ENCODE results near the gene MAPK8IP3.
"Not testable (repeated sequence)": the region's sequence is repeated elsewhere in the genome, so short reads cannot be mapped to it uniquely, and the experiment has no call there.

The MAPK8IP3 gene

GRCh38 chr16:1794221-1794871 lies 88.4 kb downstream of the MAPK8IP3 start:
- no peak overlapping the region for H3K27ac ChIP-seq

GRCh38 chr16:1794908-1795666 lies 89.1 kb downstream of the MAPK8IP3 start:
- no peak overlapping the region for H3K27ac ChIP-seq
- TF ChIP-seq CTCF (conservative IDR thresholded peaks at IDR 0.05) = no peak

More at GRCh38 chr16:1794221-1794871, 88.4 kb downstream of the MAPK8IP3 start:
- no peak for TF ChIP-seq CTCF (conservative IDR thresholded peaks at IDR 0.05)

- H3K27ac ChIP-seq = not testable (repeated sequence)
These were observed 93.3 kb downstream of the MAPK8IP3 start for GRCh38 chr16:1799263-1799662.

GRCh38 chr16:1800701-1801100 lies 94.7 kb downstream of the MAPK8IP3 start:
- peak overlapping the region; percentile 20; the same call in 1 of the 2 replicates for H3K27ac ChIP-seq
- no peak for TF ChIP-seq CTCF (conservative IDR thresholded peaks at IDR 0.05)

GRCh38 chr16:1807626-1808025 lies 101.6 kb downstream of the MAPK8IP3 start:
- TF ChIP-seq CTCF (conservative IDR thresholded peaks at IDR 0.05) = no peak

GRCh38 chr16:1808691-1809090 lies 102.7 kb downstream of the MAPK8IP3 start:
- H3K27ac ChIP-seq = no peak overlapping the region
- no peak for TF ChIP-seq CTCF (conservative IDR thresholded peaks at IDR 0.05)

More at GRCh38 chr16:1807626-1808025, 101.6 kb downstream of the MAPK8IP3 start:
- no peak overlapping the region for H3K27ac ChIP-seq

GRCh38 chr16:1809281-1809801 lies 103.3 kb downstream of the MAPK8IP3 start:
- H3K27ac ChIP-seq = no peak overlapping the region
- no peak for TF ChIP-seq CTCF (conservative IDR thresholded peaks at IDR 0.05)

- H3K27ac ChIP-seq = no peak overlapping the region
- no peak for TF ChIP-seq CTCF (conservative IDR thresholded peaks at IDR 0.05)
These were observed 104.1 kb downstream of the MAPK8IP3 start for GRCh38 chr16:1810106-1810505.
